Stimulated activated CD4-positive, alpha-beta T cell treated with anti-CD3 and anti-CD28 coated beads, Interleukin-1b, Interleukin-23, amount 100 ng/mL, for 1 hour (primary cell): ENCODE results near the gene HECA.
"Not testable (repeated sequence)": the region's sequence is repeated elsewhere in the genome, so short reads cannot be mapped to it uniquely, and the experiment has no call there.

Experiments used
- DNase-seq, 2 donors: peaks; one replicate each; pipeline ENCODE4 v3.0.0-alpha.2; 2020; ENCODE audit warnings: low read depth in 2 of 2

Gene HECA, protein sequence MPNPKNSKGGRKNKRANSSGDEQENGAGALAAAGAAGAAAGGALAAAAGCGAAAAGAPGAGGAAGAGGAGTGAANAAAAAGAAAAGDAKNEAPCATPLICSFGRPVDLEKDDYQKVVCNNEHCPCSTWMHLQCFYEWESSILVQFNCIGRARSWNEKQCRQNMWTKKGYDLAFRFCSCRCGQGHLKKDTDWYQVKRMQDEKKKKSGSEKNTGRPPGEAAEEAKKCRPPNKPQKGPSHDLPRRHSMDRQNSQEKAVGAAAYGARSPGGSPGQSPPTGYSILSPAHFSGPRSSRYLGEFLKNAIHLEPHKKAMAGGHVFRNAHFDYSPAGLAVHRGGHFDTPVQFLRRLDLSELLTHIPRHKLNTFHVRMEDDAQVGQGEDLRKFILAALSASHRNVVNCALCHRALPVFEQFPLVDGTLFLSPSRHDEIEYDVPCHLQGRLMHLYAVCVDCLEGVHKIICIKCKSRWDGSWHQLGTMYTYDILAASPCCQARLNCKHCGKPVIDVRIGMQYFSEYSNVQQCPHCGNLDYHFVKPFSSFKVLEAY

DNA sequence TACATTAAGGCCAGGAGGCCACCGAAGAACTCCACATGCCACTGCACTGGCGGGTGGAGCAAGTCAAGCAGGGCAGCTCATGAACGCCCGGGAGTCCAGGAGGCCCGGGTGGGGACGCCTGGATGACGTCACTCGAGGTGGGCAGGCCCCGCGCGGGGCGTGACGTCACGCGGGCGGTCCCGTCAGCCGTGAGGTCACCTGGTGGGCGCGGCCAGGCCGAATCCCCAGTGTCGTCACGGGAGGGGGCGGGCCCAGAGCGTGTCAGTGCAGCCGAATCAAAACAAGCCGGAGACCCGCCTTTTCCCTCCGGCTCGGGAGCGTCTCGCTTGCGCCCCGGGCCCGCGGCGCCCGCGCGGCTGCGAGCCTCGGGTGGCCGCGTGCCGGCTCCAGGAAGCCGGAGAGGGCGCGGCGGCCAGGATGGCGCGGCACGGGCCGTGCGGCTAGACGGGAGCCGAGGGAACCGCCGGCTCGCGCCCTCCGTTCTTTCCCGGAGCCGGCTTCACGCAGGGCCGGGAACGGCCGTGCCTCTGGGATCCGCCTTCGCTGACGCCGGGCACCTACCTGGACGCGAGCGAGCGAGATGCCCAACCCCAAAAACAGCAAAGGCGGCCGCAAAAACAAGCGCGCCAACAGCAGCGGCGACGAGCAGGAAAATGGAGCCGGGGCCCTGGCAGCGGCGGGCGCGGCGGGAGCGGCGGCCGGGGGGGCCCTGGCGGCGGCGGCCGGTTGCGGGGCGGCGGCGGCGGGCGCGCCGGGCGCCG lies at the start of gene HECA:
Gene HECA, plus strand, starts transcription at position 264 of the 761 bp plus-strand sequence. Its CDS starts 317 bp downstream, at position 581.
- DNase-seq = peak; percentile 97 to 100

DNA sequence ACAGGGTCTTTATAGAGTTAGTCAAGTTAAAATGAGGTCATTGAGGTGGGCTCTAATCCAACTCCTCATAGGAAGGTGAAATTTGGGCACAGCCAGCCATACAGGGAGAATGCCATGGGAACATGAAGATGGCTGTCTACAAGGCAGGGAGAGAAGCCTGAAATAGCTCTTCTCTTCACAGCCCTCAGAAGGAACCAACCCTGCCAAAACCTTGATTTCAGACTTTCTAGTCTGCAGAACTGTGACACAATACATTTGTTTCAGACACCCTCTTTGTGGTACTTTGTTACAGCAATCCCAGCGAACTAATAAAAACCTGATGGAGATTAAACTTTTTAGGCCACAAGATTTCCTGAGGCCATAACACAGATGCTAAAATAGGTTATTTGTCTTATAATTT lies 43.1 kb upstream of the HECA start:
- DNase-seq = no peak

DNA sequence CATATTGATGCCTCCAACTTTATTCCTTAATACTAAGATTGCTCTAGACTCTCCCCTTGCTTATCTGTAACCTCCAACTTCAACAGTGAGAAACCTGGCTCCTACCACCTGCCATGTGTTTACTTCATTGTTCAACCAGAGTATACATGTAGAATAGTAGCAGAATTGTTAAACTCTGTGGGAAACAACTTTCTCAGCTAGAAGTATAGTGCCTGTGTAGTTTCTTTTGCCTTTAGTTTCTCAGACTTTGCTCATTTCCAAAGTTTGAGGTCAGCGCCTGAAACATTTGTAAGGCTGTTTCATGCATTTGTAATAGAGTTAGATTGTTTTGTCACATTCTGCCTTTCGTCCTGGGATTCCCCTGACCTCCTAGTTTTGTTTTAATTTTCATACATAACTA lies 34.9 kb upstream of the HECA start:
- DNase-seq = no peak

DNA sequence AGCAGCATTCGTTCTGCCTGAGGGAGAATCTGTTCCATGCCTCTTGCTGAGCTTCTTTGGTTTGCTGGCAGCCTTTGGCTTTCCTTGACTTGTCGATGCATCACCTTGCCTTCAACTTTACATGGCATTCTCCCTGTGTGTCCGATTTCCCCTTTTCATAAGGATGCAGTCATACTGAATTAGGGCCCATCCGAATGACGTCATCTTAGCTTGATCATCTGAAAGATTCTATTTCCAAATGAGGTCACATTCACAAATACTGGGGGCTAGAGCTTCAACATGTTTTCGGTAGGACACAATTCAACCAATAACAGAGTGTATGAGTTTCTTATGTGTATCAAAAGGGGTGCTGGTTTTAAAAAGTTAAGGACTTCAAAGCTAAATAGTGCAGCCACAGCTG lies 27.8 kb upstream of the HECA start:
- no peak for DNase-seq

DNA sequence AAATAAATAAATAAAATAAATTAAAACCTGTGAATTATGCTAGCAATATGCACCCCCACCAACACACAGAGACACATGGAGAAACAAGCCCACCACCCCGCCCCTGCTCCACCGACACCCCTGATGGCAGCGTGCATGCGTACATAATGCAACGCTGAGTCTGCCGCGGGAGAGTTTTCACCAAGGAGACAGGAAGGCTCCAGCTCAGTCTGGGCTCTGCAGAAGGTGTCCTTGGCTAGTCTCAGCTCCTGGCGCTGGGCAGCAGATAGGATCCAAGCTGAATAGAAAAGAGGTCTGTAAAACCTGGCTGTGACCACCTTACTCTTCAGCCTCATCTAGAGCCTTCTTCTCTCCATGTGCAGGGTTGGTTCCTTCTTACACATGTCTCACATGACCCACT lies 26.5 kb upstream of the HECA start:
- no peak for DNase-seq

DNA sequence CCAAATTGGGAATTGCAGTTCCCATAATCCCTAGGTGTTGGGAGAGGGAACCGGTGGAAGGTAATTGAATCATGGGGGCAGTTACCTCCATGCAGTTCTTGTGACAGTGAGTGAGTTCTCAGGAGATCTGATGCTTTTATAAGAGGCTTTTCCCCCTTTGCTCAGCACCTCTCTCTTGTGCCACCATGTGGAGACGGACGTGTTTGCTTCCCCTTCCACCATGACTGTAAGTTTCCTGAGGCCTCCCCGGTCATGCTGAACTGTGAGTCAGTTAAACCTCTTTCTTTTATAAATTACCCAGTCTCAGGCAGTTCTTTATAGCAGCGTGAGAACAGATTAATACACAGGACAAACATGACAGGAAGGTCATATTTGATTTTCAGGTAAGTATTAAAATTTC lies 25.3 kb upstream of the HECA start:
- DNase-seq = no peak

DNA sequence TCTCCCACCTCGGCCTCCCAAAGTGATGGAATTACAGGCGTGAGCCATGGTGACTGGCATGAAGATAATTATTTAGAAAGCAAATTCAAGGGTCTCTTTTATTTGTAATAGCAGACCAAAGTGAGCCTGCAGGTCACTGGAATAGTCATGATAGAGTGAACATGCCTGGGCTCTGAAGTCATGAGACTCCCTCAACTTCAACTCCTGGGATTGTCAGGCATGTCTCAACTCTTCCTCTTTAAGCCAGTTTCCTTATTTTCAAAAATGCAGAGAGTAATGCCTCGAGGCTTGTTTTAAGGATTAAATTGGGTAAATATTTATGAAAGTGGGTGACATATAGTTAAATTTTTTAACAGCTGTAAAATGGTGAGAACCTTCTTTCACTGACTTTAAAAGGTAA lies 22.7 kb upstream of the HECA start:
- DNase-seq = no peak

DNA sequence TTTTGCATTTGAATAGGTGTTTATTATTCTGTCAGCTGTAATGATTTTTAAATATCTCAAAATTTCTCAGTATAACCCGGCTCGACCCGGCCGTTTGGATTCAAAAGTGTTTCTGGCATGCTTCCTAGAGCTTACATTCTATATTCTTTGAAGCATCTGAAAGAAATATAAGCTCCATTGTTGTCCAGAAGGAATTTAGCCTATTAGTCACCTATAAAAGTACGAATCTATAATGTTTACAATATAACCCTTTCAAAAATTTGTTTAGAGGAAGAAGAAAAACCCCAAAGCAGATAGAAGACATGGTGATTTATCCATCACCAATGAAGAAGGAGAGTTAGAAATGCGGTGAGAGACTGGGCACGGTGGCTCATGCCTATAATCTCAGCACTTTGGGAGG lies 22.3 kb upstream of the HECA start:
- no peak for DNase-seq

DNA sequence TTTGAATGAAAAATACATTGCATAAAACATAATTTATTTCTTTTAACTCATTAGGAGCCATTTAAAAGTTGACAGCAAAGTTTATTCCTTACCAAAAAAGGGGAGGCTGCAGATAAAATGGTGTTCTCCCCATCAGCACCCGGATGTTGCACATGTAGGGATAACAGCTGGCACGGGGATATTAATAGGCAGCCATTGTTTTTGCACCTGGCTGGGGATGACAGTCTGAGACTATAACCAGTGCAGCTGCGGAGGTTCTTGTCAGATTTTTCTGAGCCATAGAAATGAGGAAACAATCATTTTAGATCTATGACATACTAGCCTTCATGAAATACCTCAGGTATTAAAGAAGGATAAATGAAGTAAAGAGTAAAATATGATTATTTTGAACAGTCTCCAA lies 20.1 kb upstream of the HECA start:
- DNase-seq = no peak

DNA sequence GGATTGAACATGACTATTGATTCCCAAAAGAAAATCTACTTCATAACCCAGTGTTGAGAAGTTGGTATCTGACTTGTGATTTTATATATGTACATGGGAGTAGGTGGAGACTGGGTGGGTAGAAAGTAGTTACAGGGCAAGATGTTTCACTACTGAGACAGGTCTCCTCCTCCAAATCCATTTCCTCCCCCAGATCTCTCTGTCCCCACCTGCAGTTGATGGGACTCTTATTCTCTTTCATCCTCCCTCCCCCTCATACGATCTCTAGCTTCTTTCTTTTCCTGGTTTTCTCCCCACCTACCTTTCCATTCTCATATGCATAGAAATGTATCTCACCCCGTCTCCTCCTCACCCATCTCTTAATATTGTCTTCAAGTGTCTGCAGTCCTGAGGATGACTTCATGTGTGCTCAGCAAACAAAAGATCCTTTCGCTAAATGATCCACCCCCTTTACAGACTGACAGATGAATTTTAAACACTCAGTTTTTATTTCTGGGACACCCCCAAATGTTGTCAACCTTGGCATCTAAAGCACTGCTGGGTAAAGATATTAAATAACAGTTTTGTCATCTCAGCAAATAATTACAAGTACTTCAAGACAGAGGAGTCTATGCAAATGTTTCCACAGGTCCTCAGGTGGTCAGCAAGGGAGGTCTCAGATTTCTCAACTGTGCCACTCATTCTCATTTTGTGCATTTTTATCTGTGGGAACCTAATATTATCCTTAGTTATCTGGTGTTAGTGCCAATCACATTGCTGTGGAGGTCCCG lies 18.7 kb upstream of the HECA start:
- no peak for DNase-seq

DNA sequence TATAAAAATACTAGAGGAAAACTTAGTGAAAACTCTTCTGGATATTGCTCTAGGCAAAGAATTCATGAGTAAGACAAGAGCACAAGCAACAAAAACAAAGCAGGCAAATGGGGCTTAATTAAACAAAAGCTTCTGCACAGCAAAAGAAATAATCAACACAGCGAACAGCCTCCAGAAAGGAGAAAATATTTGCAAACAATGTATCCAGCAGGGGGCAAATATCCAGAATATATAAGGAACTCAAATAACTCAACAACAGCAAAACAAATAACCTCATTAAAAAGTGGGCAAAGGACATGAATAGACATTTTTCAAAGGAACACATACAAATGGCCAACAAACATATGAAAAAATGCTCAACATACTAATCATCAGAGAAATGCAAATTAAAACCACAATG lies 17.1 kb upstream of the HECA start:
- no peak for DNase-seq

DNA sequence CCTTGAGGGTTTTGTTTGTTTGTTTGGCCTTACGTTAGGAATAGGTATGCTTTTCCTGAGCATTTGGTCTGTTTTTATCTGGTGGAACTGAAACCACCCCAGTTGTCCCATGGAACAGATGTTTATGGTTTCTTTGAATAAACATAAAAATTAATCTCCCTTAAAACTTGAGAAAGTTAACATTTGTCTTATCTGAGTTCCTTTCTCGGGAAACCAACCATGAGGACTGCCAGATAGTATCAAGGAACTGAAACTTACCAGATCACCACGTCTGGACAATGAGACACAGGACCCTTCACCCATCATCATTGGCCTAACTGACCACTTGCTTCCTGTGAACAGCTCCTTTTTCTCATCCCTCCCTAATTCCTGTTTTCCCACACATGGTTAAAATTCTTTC lies 15.3 kb upstream of the HECA start:
- DNase-seq = no peak

DNA sequence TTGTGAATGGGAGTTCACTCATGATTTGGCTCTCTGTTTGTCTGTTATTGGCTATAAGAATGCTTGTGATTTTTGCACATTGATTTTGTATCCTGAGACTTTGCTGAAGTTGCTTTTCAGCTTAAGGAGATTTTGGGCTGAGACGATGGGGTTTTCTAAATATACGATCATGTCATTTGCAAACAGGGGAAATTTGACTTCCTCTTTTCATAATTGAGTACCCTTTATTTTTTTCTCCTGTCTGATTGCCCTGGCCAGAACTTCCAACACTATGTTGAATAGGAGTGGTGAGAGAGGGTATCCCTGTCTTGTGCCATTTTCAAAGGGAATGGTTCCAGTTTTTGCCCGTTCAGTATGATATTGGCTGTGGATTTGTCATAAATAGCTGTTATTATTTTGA lies 12.1 kb upstream of the HECA start:
- DNase-seq = not testable (repeated sequence)

DNA sequence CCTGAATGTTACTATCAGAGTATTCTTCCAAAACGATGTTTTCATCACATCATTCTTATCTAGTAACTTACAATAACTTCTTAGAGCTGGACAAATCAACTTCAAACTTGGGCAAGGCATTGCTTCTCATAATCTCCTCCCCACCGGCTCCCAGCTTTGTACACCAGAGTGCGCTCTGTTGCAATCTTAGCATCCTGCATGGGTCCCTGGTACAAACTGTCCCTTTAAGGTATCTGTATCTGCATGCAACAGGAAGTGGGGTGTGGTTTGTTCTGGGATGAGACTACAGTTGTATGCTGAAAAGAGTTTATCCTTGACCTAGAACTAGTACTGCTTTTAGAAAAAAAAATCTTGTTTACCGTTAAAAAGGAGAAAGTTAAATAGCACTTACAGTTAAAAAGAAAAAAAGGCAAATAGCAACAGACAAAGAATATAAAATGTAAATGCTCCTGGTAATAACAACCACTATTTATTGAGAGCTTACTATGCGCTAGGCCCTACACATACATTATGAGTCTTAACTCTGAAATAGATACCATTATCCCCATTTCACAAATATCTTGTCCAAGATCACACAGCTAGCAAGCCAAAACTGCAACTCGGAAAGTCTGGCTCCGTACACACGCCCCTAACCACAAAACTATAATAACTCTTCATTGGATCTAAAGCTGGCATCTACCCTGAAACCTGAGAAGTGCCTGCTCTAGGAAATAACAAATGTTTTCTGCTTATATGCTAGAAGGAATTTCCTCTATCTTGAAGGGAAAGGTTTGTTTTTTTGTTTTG lies 9.8 kb upstream of the HECA start:
- peak in 1 of 2 donors; percentile 45 for DNase-seq

DNA sequence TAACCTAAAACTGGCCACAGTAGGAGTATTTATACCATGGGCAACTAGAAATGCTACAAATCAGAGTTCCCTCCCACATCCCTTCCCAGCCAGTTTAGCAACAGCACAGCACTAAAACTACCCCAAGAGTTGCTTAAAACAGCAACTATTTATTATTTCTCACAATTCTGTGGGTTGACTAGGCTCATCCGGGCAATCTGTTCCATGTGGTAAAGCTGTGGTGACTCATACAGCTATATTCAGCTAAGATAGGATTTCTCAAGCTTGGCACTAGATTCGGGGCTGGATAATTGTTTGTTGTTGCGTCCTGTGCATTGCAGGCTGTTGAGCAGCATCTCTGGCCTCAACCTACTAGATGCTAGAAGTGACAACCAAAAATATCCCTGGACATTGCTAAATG lies 8.6 kb upstream of the HECA start:
- no peak for DNase-seq

DNA sequence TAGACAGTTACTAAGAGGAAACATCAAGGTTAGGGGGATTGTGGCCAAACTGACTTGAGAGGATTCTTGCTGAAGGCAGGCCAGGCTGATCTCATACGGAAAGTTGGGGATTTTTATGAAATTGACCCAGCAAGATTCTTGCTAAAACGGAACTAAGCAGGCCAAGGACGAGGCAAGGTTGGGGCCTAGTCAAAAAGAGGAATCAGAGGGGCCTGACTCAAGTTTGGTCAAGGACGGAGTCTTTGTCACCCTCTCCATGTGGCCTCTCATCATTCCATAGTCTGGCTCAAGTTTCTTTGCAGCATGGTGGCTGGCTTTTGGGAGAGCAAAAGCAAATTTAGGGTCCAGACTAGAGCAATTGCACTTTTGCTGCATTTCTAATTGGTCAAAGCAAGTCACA lies 7.9 kb upstream of the HECA start:
- DNase-seq = no peak

DNA sequence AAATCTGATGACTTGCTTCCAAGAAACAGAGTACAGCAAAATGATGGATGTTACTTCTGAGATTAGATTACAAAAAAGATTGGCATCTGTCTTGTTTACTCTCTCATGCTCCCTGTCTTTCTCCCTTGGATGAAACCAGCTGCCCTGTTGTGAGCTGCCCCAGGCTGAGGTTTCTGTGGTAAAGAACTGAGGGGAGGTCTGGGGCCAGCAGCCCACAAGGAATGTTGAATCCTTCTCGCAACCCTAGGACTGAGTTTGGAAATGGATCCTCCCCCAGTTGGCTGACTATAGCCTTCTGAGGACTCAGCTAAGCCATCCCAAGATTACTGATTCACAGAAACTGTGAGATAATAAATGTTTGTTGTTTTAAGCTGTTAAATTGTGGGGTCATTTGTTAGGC lies 5.6 kb upstream of the HECA start:
- no peak for DNase-seq

DNA sequence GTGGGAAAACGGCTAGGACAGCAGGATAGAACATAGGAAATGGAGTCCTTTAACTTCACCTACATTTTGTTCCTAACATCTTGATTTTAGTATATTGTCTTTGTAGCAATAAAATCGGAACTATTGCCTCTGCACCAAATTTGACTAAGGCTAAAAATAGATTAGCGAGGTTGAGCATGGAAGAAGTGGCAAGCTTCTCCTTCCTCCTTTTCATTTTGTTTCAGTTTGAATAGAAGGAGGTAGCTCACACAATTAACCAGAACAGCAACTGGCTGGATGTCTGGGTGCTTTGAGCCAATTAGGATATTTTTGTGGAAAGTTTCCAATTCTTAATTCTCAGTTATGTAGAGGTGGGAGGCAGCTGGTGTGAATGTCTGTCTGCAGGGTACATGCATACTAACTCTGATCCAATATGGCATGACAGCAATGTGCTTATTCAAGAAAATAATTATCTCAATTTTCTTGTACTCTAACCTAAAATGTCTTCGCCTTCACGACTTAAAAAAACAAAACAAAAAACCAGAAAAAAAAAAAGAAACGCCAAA lies 3.1 kb upstream of the HECA start:
- DNase-seq = no peak

DNA sequence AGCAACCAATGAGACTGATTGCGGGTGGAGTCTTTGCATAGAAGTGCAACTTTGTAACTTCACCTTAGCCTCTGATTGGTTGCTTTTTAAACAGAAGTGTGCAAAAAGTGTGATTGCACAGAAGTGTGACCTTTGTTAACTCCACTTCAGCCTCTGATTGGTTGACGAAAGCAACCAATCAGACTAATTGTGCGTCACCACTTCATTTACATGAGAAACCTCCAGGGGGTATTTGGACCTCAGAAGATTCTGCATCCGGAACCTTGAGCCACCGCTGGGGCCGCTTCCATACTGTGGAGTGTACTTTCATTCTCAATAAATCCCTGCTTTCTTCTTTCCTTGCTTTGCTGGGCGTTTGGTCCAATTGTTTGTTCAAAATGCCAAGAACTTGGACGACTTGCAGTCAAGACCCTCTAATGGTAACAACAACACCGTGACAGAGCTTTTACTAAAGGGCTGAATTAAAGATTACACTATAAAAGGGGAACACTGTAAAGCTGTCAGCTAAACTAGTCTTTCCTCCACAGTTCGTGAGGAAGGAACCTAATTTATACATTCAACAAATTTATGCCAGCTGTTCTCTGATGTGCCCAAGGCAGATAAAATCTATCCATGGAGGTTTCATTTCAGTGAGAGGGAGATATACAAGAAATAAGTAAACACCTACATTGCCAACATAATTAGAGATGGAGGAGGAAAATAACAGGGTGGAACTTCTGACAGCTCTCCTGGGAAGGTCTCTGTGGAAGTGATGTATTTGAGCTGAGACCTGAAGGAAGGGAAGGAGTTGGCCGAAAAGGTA lies 1.4 kb upstream of the HECA start:
- DNase-seq = no peak

DNA sequence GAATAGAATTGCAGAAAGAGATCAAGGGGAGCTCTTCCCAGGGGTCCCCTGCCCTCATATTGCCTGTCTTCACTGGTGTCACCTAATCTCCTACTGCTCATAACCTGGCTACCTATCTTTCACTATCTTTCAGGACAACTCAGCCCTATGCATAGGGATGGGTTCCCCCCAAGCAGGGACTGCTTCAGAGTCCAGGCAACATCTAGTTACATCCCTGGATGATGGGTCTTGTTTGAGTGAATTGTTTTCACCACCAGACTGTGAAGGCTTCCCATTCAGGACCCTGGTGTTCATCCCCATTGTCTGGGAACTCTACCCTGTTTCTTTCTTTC lies 850 bp upstream of the HECA start:
- DNase-seq = no peak
